ENCODE results near the gene ATP11C.
"Not testable (repeated sequence)": the region's sequence is repeated elsewhere in the genome, so short reads cannot be mapped to it uniquely, and the experiment has no call there.

The ATP11C gene

DNA sequence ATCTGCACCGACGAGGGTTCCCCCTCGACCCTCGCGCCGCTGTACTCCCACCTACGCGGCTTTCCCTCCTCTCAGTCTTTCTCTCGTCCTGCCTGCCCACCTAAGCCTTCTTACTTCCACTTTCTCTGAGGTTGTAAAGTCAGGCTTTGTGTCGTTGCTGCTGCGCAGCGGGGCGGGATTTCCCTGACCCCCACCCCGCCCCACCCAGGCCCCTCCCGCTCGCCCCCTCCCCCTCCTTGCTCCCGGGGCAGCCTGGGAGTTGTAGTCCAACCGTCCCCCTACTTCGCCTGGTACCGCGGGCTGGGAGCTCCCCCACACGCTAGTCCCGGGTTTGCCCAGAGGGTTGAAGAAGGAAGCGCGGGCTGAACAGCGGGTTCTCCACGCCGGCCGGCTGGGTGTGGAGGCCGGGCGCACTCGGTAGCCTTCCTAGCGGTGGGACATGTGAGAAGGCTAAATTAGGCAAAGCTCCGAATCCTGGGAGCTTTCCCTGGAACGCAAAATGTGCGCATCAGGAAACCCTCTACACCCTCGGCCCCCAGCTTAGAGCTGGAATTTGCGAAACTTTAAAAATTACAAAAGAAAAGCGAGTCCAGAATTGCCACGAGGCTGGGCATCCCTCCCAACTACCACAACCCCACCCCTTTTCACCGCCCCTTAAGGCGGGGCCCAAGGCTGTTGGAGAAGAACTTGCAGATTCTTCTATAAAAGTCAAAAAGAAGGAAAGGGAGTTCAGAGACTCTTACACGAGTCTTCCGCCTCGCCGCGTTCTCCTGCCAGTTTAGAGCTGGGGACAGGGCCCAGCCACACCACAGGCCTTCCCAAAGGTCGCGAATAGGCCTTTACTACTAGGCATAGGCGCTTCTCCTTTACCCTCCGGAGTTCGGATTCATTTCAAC, at the start of gene ATP11C:
TSS of gene ATP11C (minus strand) at position 153 of the 896 bp plus-strand sequence. CDS start 1,011 bp downstream, outside the sequence.
- DNase-seq, result peak; percentile 83

DNA sequence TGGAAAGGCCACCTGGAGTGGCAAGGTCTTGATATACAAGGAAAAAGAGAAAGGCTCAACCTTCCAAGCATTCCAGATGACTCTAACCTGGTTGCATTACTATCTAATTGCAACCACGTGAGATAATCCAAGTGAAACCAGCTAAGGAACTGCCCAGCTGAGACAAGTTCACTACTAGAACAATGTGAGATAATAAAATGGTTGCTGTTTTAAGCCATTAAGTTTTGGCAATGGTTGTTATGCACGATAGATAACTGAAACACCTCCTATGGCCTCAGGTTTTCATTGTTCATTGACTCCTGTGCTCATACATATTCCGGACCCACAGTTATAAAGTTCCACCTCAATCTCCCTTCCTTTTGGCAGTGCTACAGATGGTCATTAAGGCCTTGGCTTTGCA, 41.6 kb upstream of the ATP11C start:
- DNase-seq, result no peak

DNA sequence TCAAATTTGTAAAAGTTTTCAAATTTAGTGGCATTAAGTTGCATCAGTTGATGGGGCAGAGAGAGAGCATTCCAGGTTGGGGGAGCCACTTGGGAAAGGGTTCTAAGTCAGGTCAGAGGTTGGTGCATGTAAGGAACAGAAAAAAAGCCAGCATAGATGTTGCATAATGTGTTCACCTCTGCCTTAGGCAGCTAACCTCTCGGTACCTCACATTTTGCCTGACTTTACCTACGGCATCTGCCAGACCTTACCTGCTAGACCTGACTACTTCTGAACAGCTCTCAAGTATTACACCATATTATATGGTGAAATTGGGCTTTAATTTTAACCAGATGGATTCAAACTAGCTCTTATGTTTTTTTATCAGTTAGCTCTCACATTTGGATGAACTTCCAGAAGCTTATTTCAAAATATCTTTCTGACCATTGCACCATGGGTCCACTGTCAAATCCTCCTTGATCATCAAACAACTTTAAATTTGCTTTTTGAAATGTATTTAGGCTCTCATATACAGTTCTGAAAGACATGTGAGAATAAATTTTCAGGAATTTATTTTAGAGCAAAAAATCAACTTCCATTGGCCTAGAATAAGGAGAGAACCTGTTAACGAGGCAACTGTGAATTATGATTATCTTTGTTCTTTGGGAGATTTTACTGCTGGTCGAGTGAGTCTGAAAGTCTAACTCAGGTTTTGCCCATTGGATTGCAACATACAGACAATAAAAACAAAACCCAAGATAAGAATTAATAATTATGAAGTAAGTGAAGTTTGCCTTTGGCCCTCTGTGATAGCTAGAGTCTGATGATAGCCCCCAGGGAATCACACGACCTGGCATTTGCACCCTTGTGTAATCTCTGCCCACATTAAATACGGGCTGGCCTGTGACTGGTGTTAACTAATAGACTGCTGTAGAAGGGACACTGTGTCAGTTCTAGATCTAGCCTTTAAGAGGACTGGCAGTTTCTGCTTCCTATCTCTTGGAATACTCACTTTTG, 40.1 kb upstream of the ATP11C start:
- no peak for DNase-seq

DNA sequence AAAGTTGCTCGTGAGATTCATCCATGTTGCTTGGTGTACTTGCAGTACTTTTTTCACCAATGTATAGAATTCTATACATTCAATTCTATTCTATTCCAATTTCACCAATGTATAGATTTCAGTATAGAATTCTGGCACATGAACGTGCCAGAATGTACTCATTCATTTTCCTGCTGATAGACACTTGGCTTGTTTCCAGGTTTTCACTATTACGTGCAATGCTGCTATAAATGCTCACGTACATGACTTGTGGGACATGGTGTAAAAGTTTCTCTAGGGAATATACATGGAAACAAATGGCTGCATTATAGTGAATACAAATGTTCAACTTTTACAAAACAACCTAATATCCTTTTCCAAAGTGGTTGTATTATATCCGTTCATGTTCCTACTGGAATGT, 39.3 kb upstream of the ATP11C start:
- no peak for DNase-seq

DNA sequence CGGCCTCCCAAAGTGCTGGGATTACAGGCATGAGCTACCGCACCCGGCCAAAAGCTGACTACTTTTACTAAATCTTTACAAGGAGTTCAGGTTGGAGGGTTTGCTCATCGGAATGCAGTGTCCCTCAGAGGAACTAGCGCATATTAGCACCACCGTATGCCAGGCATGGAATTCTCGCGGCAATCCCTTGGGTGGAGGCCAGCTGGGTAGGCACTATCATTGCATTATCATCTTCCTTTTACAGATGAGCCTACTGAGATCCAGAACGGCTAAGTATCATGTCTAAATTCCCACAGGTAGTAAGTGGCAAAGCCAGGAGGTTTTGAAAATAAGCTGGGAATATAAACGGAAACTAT, 38.5 kb upstream of the ATP11C start:
- no peak for DNase-seq

DNA sequence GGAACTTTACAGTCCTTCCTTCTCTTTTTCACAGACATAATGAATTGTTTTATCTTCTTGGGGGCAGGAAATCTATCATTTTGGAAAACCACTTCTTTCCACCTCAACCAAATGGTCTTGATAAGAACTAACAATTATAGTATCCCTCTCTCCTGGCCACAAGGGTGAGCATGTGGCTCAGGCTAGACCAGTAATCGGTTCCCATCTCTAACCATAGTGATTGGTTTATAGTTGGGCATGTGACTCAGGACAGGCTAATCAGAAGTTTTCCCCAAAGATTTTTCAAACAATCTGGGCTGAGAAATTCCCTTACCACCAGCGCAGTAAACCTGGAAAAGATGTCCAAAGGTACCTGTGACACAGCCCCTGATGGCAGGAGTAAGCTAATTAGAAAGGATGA, 36.4 kb upstream of the ATP11C start:
- no peak for DNase-seq

DNA sequence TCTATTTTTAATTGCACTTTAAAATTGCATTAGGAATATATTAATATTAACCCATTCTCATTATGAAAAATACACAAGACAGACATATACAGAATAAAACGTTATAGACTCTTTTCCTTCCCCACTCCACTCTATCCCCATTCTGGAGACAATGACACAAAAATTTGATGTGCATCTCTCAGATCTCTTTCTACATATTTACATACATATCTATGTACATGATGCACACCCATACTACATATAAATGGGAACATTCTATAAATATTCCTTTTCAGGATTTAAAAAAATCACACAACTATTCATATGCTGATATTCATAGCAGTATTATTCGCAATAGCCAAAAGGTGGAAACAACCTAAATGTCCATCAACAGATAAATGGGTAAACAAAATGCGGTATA, 34.9 kb upstream of the ATP11C start:
- DNase-seq, result no peak

DNA sequence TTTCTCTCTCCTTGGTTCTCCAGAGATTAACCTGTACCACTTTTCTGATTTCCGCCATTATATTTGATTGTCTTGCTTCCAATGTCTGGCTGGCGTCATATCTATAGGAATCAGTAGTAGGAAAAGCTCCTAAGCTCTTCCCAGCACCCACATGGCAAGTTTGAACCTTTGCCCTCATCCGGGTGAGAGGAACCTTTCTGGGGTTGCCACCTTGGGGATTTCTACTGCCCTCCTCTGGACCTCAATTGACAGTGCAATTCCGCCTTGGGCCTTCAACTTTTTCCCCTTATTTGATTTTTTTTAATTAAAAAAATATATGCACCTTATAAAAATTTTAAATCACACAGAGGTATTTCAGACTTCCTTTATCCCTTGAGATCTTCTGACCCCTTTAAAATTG, 34.4 kb upstream of the ATP11C start:
- DNase-seq, result peak; percentile 2

DNA sequence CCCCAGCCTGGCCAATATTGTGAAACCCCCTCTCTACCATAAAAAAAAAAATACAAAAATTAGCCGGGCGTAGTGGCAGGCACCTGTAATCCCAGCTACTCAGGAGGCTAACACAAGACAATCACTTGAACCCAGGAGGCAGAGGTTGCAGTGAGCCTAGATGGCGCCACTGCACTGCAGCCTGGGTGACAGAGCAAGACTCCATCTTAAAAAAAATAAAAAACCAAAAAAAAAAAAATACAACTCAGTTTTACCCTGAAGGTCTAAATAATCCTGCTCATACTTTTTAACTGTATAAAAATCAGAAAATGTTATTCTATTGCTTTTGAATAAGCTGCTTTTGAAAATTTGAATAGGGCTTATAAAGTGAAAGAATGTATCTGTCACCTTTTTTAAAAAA, 33.3 kb upstream of the ATP11C start:
- peak; percentile 3 for DNase-seq

DNA sequence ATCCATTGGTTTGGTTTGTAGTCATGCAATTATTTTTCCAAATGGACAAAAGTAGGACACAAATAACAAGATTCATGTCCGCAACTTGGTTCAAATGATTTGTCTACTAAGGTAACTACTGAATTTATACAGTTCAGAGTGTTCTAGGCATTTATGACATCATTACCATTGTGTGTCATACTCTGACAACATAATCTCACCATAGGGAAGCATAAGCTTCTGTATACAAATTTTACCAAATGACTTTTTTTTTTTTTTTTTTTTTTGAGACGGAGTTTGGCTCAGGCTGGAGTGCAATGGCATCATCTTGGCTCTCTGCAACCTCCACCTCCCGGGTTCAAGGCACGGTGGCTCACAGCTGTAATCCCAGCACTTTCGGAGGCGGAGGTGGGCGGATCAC, 32.6 kb upstream of the ATP11C start, which contains the start of gene CXorf66:
TSS of gene CXorf66 (minus strand) at position 101 of the 400 bp plus-strand sequence. CDS start at position 76, 25 bp downstream.
- no peak for DNase-seq

DNA sequence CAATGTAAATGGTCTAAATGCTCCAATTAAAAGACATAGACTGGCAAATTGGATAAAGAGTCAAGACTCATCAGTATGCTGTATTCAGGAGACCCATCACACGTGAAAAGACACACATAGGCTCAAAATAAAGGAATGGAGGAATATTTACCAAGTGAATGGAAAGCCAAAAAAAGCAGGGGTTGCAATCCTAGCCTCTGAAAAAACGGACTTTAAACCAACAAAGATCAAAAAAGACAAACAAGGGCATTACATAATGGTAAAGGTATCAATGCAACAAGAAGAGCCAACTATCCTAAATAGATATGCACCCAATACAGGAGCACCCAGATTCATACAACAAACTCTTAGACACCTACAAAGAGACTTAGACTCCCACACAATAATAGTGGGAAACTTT, 28.2 kb upstream of the ATP11C start:
- not testable (repeated sequence) for DNase-seq

DNA sequence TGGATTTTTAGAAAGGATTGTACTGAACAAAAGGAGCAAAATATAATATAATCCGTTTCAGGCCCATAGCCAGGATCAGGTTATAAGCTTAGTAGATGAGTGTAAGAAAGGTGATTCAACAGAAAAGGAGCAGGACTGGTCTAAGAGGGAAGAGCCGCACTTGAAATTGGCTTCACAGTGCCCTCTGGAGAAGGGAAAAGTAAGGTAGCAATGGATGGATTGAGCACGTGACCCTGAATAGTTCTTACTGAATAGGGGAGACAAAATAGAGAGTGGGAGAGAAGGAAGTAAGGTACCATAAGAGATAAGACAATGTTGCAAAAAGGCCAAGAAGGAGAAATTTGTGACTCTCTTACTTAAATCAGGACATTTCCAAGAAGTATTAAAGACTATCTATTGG, 16.9 kb upstream of the ATP11C start:
- no peak for DNase-seq

DNA sequence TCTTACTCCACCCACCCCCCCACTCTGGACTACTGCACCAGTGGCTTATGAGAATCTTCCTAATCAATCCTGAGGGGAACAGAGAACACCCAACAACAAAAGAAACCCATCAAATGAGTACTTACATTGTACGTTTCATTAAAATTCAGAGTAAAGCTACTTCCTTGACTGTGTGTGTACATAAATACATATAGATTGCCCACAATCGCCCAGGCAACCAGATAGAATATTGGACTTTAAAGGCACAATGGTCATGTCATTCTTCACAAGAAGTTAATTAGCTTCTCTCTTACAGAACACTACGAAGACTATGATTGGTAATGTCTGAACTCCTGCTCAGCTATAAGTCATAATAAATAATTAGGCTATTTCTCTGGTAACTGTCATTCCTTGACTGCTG, 12.2 kb upstream of the ATP11C start:
- DNase-seq, result no peak

DNA sequence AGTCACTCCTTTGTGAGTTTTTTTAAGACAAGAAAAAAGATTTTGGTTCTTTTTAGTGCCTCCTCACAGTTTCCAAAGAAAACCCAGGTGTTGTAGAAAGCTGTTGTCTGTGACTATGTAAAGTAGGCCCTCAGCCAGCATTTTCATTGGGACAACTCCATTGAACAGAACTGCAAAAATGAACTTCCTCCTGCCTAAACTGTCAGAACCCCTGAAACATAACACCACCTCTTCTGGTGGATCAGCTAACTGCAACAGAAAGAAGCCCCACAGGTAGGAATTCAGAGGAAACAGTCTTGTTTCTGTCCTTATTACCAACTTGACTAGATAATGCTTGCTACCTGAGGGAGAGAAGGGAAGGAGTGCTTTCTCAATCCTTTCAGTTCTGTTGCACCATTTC, 3.4 kb upstream of the ATP11C start:
- no peak for DNase-seq

DNA sequence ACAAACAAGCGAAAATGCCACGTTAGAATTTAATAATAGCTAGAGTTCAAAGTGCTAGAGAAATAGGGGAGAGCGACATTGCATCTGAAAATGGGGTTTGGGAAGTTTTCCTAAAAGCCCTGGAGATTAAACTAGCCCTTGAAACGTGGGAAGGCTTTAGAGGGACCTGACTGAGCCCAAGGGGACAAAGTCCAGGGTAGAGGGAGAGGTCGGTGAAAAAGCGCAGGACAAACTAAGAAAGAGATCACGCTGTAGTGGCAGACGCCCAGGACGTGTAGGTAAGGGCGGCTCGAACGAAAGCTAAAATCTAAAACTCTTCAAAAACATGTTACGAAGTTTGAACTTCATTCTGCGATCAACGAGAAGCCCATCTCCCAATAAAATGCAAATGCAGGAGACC, 1.1 kb upstream of the ATP11C start:
- no peak for DNase-seq

DNA sequence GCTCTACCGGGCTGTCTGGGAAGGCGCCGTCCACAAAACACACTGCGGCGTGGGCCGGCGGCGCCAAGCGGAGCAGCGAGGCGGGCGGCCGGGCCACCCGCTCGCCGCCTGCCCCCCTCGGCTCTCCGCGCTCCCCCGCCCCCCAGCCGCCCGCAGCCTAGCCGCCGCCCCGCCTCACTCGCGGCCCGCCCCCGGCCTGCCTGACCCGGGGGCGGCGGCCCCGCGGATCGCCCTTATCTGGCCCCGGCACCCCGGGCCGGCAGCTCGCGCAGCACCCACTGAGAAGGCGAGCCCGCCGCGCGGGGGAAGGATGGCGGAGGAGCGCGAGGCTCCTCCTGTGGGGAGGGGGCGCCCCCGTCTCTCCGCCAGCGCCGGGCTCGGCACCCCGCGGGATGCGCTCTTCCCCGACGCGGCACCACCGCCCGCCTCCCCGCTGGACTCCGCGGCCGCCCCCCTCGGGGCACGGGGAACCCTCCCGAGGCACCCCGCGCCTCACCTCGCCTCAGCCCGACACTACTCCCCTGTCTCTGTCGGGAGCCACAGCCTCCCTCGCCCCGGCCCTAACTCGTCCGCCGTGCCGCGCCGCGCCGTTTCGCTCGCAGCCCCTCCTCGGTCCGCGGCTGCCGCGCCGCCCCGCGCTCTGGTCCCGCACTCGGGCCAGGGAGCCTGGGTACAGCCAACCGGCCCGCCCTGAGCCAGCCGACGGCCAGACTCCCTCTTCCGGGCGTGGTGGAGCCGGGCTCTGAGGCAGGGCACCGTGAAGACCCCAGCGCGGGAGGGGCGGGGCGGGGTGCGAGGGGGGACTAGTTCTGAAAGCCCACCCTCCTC, 566 bp downstream of the ATP11C start:
- peak; percentile 50 for DNase-seq

DNA sequence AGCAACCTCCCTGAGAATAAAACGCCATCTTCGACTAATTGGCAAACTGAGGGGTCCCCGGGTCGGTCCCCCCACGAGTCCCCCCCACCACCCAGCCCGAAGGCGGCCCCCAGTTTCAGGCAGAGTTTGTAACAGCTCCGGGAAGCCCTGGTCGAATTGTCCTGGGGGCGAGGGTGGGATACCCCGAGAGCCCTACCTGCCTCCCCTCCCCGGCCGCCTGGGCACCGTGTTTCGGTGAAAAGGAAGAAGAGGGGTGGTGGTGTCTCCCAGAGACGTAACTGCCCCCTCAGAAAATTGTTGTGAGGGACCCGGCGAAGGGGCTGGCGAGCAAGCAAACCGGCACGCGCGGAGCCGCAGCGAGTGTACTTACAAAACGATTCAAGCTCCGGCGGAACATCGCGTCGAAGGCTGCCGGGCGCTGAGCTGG, 1.2 kb downstream of the ATP11C start:
- DNase-seq, result no peak

DNA sequence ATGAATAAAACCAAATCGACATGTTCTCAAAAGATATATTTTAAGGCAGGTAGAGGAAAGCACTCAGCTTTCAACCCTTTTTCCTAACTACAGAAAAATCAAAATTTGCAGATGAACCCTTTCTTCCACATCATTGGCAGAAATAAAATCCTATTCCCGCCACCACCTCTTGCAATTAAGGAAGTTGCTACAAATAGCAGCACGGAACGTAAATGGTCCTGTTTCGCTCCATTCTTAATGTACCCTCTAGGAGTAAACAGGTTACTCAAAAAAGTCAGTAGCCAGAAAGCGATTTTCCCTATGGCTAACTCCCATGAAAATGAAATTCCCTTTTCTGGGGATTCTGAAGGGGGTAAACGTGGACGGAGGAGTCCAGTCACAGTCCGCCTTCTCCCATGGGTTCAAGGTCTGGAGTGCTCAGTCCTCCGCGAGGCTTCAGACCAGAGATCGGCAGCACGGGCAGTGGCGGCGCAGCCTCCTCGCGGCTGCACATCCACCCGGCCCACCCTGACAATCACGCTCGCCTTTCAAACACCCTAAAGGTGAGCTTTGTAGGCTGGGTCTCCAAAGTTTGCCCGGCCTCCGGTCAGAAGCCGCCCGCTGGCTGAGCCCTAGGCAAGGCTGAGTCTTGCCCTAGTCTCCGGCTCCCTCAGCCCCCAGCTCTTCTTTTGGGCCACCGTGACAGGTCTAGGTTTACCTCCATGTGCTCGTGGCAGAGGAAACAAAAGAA, 1.8 kb downstream of the ATP11C start:
- peak; percentile 33 for DNase-seq

DNA sequence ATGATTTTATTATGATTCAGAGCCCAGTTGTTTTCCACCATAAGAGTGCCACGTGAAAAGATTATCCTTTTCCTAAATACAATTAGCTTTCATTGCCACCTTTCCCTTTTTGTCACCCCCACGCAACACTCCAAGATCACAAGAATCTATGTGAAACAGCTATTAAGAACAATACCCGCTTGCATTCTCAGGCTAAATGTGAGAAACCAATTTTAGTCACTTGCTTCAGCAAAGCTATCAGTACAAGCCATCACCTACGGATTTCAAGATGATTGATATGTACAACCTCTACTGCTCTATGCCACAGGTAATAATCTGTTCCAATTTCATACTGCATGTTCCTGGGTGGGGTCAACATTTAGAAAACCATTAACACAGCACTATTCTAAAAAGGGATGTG, 2.5 kb downstream of the ATP11C start:
- DNase-seq, result no peak

DNA sequence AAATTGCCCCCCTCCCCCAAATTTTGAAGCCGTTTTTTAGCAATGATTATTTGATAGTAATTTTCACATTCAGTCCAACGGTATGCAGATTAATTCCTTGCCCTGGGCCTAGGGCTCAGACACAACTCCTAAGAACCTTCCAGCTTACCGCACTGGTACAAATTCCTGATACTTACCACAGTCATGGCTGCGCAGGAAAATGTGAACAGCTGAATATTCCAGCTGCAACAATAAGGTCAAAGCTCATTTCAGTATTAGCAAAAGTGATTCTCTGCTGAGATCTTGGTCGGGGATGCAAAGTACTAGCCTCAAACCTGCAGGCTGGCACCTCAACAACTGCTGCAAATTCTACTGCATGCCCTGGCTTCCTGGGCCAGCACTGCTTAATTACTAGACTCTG, 3.0 kb downstream of the ATP11C start:
- no peak for DNase-seq

DNA sequence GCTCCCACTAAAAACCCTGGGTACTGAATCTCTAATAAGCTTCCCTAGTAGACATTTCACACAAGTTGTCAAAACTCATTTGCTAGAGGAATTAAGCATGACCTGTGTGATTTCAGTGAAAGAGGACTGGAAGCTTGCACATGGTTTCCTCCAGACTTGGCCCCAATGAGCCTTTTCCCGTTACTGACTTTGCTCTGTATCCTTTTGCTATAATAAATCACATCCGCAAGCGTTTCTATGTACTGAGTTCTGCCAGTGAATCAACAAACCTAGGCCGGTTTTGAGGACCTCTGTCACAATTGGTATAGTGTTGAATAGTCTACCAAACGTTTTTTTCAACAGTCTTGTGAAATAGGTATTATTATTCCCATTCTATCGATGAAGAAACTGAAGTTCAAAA, 8.2 kb downstream of the ATP11C start:
- DNase-seq, result no peak

Data from stimulated activated CD4-positive, alpha-beta T cell treated with anti-CD3 and anti-CD28 coated beads, Interleukin-15, amount 100 ng/mL, for 24 hours (primary cell).